HFFc6 (cell line): Measurements from ENCODE around the gene SLC22A23. TPM values are rescaled to one million over a fixed set of nuclear protein-coding genes. Genes with fewer than 3 reads are reported as not detected.

Source experiments
- DNase-seq: peaks from one replicate; pipeline ENCODE4 v3.0.0-alpha.2; 2018
- H3K27ac Mint-ChIP-seq: 2 replicates; pipeline ENCODE4 v1.8.0; 2020; ENCODE audit warnings: mild to moderate bottlenecking, mixed read lengths
- H3K27me3 Mint-ChIP-seq: 2 replicates; pipeline ENCODE4 v1.8.0; 2021; ENCODE audit warnings: mild to moderate bottlenecking, moderate library complexity, mixed read lengths; ENCODE audit not compliant: insufficient read depth
- H3K36me3 Mint-ChIP-seq: 2 replicates; pipeline ENCODE4 v1.8.0; 2021; ENCODE audit warnings: low read depth, mixed read lengths
- H3K4me1 Mint-ChIP-seq: 2 replicates; pipeline ENCODE4 v1.8.0; 2020; ENCODE audit warnings: low read depth, mixed read lengths
- H3K4me3 Mint-ChIP-seq: 2 replicates; pipeline ENCODE4 v1.8.0; 2020; ENCODE audit warnings: mild to moderate bottlenecking, moderate library complexity, mixed read lengths
- H3K9me3 Mint-ChIP-seq: 2 replicates; pipeline ENCODE4 v1.8.0; 2020; ENCODE audit warnings: mild to moderate bottlenecking, mixed read lengths
- total RNA-seq, 6 experiments: library from RNA; stranded (reverse); fragmentation: NEBNext Ultra II Directional; extraction: Animal tissue kit (Norgen Biotek cat#: 25700); gene quantifications; 2 replicates in 1 of 6; 3 replicates in 5 of 6; pipeline ENCODE4 v1.2.3, GENCODE V29; 2021
- TF ChIP-seq, protein P1 (sequence below): fragments of 200-600 bp; sonication (generic); IDR thresholded peaks from 2 replicates; pipeline ENCODE4 v1.5.0; 2021; ENCODE audit warnings: antibody characterized with exemption, mild to moderate bottlenecking

SLC22A23 gene
- total RNA-seq, 6 experiments from 2014 or later = 0.10 to 0.55 (median 0.21) TPM

- Mint-ChIP-seq H3K4me3 (no peak overlapping the region), H3K27me3 (no peaks in the 10 kb centered on the region), H3K27ac (no peak overlapping the region), H3K9me3 (no peaks in the 10 kb centered on the region), H3K36me3 (0 out of 2 replicates have a peak, but pooled peaks cover 5% of the 10 kb centered on the region), H3K4me1 (peaks cover 13% of the 10 kb centered on the region)
- no peak for DNase-seq
- TF ChIP-seq, protein P1, sequence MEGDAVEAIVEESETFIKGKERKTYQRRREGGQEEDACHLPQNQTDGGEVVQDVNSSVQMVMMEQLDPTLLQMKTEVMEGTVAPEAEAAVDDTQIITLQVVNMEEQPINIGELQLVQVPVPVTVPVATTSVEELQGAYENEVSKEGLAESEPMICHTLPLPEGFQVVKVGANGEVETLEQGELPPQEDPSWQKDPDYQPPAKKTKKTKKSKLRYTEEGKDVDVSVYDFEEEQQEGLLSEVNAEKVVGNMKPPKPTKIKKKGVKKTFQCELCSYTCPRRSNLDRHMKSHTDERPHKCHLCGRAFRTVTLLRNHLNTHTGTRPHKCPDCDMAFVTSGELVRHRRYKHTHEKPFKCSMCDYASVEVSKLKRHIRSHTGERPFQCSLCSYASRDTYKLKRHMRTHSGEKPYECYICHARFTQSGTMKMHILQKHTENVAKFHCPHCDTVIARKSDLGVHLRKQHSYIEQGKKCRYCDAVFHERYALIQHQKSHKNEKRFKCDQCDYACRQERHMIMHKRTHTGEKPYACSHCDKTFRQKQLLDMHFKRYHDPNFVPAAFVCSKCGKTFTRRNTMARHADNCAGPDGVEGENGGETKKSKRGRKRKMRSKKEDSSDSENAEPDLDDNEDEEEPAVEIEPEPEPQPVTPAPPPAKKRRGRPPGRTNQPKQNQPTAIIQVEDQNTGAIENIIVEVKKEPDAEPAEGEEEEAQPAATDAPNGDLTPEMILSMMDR = no peak
These were observed 180.4 kb downstream of the SLC22A23 start for GRCh38 chr6:3276174-3277167.

DNA sequence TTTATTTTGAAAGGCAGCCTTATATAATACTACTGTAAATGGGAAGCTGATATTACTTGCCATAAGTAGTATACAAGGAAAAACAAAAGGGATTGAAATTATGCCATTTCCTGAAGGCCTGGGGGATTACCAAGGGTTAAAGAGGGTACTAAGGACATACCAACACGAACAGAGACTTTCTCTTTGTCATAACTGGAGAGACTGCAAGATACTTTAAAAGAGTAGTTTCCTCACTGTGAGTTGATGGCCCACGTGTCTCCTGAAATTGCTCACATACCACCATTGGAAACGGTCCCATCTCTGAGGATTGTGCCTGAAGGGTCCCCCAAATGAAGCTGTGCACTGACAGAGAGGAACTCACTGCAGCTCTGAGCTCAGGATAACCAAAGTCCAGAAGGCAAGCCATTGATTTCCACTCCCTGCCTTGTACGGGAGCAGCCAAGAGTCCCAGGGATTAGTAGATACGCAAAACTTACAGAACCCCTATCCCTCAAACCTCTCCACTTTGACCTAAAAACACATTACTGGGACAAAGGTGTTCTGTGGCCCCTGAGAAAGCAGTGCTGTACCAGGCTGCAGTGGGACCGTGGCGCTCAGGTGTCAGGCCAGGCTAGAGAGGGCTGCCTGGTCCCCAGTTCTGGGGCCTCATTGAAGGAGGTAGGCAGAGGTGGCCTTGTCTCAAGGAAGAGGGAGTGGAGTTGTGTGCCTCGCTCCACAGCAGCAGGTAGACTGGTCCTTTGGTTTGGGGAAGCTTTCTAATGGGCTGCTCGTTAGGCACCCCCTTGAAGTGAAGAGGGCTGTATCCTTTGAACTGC lies 182.9 kb downstream of the SLC22A23 start:
- DNase-seq = no peak
- no peaks in the 10 kb centered on the region for H3K4me1 Mint-ChIP-seq
- H3K27me3 Mint-ChIP-seq = no peaks in the 10 kb centered on the region
- peaks cover 13% of the 10 kb centered on the region for H3K36me3 Mint-ChIP-seq
- H3K9me3 Mint-ChIP-seq = no peaks in the 10 kb centered on the region
- TF ChIP-seq, protein P1 = no peak
- H3K4me3 Mint-ChIP-seq = no peak overlapping the region
- no peak overlapping the region for H3K27ac Mint-ChIP-seq

- Mint-ChIP-seq H3K4me1 (no peaks in the 10 kb centered on the region), H3K36me3 (peaks cover 13% of the 10 kb centered on the region), H3K9me3 (no peaks in the 10 kb centered on the region), H3K27ac (no peak overlapping the region), H3K27me3 (no peaks in the 10 kb centered on the region), H3K4me3 (no peak overlapping the region)
- no peak for DNase-seq
- TF ChIP-seq, protein P1 = no peak
These were observed 183.8 kb downstream of the SLC22A23 start for GRCh38 chr6:3272911-3273547.

DNA sequence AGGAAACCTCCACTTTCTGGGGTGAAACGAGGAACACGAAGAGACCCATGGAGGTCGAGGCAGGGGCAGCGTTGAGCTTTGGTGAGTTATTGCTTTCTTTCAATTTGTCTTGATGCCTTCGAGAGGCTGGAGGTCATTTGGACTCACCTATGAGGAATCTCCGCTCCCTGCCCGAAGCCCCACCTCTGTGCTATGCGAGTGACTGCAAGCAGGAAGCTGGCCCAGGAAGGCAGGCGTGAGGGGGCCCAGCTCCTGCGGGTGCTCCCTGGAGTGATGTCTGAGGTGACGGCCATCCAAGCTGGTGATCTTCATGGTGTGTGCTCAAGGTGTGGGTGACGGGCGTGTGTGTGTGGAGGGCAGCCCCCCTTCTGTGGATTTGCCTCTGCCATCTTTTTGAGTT lies 185.1 kb downstream of the SLC22A23 start:
- H3K9me3 Mint-ChIP-seq = no peaks in the 10 kb centered on the region
- no peaks in the 10 kb centered on the region for H3K4me1 Mint-ChIP-seq
- DNase-seq = no peak
- no peak overlapping the region for H3K4me3 Mint-ChIP-seq
- TF ChIP-seq, protein P1 = no peak
- no peak overlapping the region for H3K27ac Mint-ChIP-seq
- no peaks in the 10 kb centered on the region for H3K27me3 Mint-ChIP-seq
- H3K36me3 Mint-ChIP-seq = peaks cover 13% of the 10 kb centered on the region

- TF ChIP-seq, protein P1 = no peak
- peaks cover 16% of the 10 kb centered on the region for H3K36me3 Mint-ChIP-seq
- no peak for DNase-seq
- no peak overlapping the region for H3K4me3 Mint-ChIP-seq
- H3K27ac Mint-ChIP-seq = no peak overlapping the region
- no peaks in the 10 kb centered on the region for H3K4me1 Mint-ChIP-seq
- H3K9me3 Mint-ChIP-seq = no peaks in the 10 kb centered on the region
- H3K27me3 Mint-ChIP-seq = no peaks in the 10 kb centered on the region
These were observed 186.6 kb downstream of the SLC22A23 start for GRCh38 chr6:3270258-3270657.
